Stomach (tissue), 9 donors: ENCODE results near the gene ZNF397. TPM values are rescaled to one million over a fixed set of nuclear protein-coding genes. Genes with fewer than 3 reads are reported as not detected.
A peak's percentile ranks its signal among the peaks of the same experiment; 100 is the strongest.

Source experiments
- DNase-seq, 2 donors: peaks; one replicate each; pipeline versions ENCODE4 v3.0.0 to v3.0.0-alpha.2; 2013 to 2019
- H3K27ac ChIP-seq, 5 donors: fragments of 200-600 bp in 4 of 5; sonication (generic) in 4 of 5; one replicate each; pipeline ENCODE4 v1.5.1; 2013 to 2019; ENCODE audit warnings: mild to moderate bottlenecking in 1 of 5, moderate library complexity in 1 of 5
- H3K27me3 ChIP-seq, 3 donors: fragments of 200-600 bp; sonication (generic); one replicate each; pipeline ENCODE4 v1.5.1; 2017 to 2019; ENCODE audit warnings: mixed run types in 1 of 3
- H3K36me3 ChIP-seq, 4 donors: fragments of 200-600 bp; sonication (generic); 1 replicate in 3 of 4; 2 replicates in 1 of 4; pipeline ENCODE4 v1.5.1; 2016 to 2019
- H3K4me1 ChIP-seq, 4 donors: fragments of 200-600 bp; sonication (generic); one replicate each; pipeline ENCODE4 v1.5.1; 2016 to 2019
- H3K4me3 ChIP-seq, 4 donors: fragments of 200-600 bp; sonication (generic) in 3 of 4; one replicate each; pipeline ENCODE4 v1.5.1; 2016 to 2019; ENCODE audit warnings: mild to moderate bottlenecking in 1 of 4
- H3K9me3 ChIP-seq, 4 donors: fragments of 200-600 bp; sonication (generic); one replicate each; pipeline ENCODE4 v1.5.1; 2016 to 2019
- CTCF ChIP-seq, 7 experiments: fragments of 450-650 bp in 4 of 7; fragments of 200-600 bp in 3 of 7; sonication (generic) in 3 of 7; IDR thresholded peaks; one replicate each; pipeline ENCODE4 v1.5.1; 2016 to 2019; ENCODE audit warnings: antibody characterized with exemption in 7 of 7, control low read depth in 2 of 7, mild to moderate bottlenecking in 1 of 7
- EP300 ChIP-seq: sonication (generic); formaldehyde crosslinking; IDR thresholded peaks from one replicate; pipeline ENCODE4 v1.6.1; 2017; ENCODE audit warnings: antibody characterized with exemption
- POLR2A ChIP-seq, 4 donors: fragments of 450-650 bp; IDR thresholded peaks; one replicate each; pipeline ENCODE4 v1.6.1; 2016; ENCODE audit warnings: antibody characterized with exemption in 4 of 4, control low read depth in 2 of 4, mild to moderate bottlenecking in 1 of 4, moderate library complexity in 1 of 4
- POLR2AphosphoS5 ChIP-seq, 3 donors: sonication (generic); formaldehyde crosslinking; IDR thresholded peaks; one replicate each; pipeline ENCODE4 v1.6.1; 2016; ENCODE audit warnings: antibody characterized with exemption in 3 of 3
- WGBS, 5 donors: extraction: QIAGEN DNeasy Blood & Tissue Kit in 3 of 5; methylation state at CpG; one replicate each; pipeline versions ENCODE4 v1.1.5 to v1.1.7; 2013 to 2018; 5-methylcytosine and 5-hydroxymethylcytosine counted together
- intact Hi-C: fragments of 100-400 bp; cut with DNase I; formaldehyde crosslinking; loops from one replicate; pipeline ENCODE4 v1.15.1; 2023; ENCODE audit warnings: low total_unique reads
- polyA plus RNA-seq, 3 donors: library from polyadenylated mRNA; stranded (reverse); fragments of 200-250 nt; gene quantifications; one replicate each; pipeline ENCODE4 v1.2.3, GENCODE V29; 2013
- total RNA-seq, 5 donors: library from RNA; depleted of rRNA; stranded (reverse); fragments of >200 nt; gene quantifications; one replicate each; pipeline versions ENCODE4 v1.1.0 to v1.2.3, GENCODE V29; 2014 to 2016
- donor health status: healthy with polysubstance abuse.
- donor health status: Bipolar disorder and iron deficiency.
- donor health status: healthy.

The ZNF397 gene
- total and polyA plus RNA-seq, 8 donors: 10.9 to 45.5 (median 21.4) TPM

GRCh38 chr18:35253655-35254287, 12.9 kb downstream of the ZNF397 start:
- Histone ChIP-seq H3K36me3 (peaks cover 7 to 84% (median 71%) of the 10 kb centered on the region in 4 donors), H3K27me3 (no peaks in the 10 kb centered on the region), H3K4me3 (no peak overlapping the region), H3K9me3 (peaks cover 0 to 30% (median 10%) of the 10 kb centered on the region in 4 donors), H3K4me1 (no peaks in the 10 kb centered on the region), H3K27ac (no peak overlapping the region)
- no peak for TF ChIP-seq POLR2A (IDR thresholded peaks at IDR 0.05)
- no peak for TF ChIP-seq CTCF (IDR thresholded peaks at IDR 0.05)
- no peak for TF ChIP-seq POLR2AphosphoS5 (IDR thresholded peaks at IDR 0.05)
- TF ChIP-seq EP300: no peak
- no peak for DNase-seq
- intact Hi-C loops: no loop called here
- 94 to 98% (median 96%) methylated on average over 4 of the region's 4 CpGs for WGBS, 5 donors

- H3K36me3 ChIP-seq: peaks cover 3 to 84% (median 63%) of the 10 kb centered on the region in 4 donors
- no peak overlapping the region for H3K4me3 ChIP-seq
- intact Hi-C loops: no loop called here
- WGBS, 5 donors: 87 to 99% (median 98%) methylated on average over 3 of the region's 3 CpGs
- no peak overlapping the region for H3K27ac ChIP-seq
- no peak for TF ChIP-seq POLR2AphosphoS5 (IDR thresholded peaks at IDR 0.05)
- no peak for TF ChIP-seq EP300
- TF ChIP-seq CTCF (IDR thresholded peaks at IDR 0.05): no peak
- no peak for TF ChIP-seq POLR2A (IDR thresholded peaks at IDR 0.05)
- no peaks in the 10 kb centered on the region for H3K27me3 ChIP-seq
- H3K9me3 ChIP-seq: peaks cover 0 to 29% (median 10%) of the 10 kb centered on the region in 4 donors
- no peaks in the 10 kb centered on the region for H3K4me1 ChIP-seq
- DNase-seq: no peak
Observed at GRCh38 chr18:35256947-35257346, 16.1 kb downstream of the ZNF397 start.

- intact Hi-C loops: no loop called here
- Histone ChIP-seq H3K9me3 (no peaks in the 10 kb centered on the region), H3K4me1 (peaks cover 0 to 12% (median 8%) of the 10 kb centered on the region in 4 donors), H3K27ac (no peak overlapping the region), H3K36me3 (peaks cover 3 to 44% (median 36%) of the 10 kb centered on the region in 4 donors), H3K27me3 (no peaks in the 10 kb centered on the region), H3K4me3 (no peak overlapping the region)
- TF ChIP-seq POLR2A (IDR thresholded peaks at IDR 0.05) (no peak), POLR2AphosphoS5 (IDR thresholded peaks at IDR 0.05) (no peak), CTCF (IDR thresholded peaks at IDR 0.05) (no peak), EP300 (no peak)
- 91 to 100% (median 92%) methylated on average over 2 of the region's 2 CpGs for WGBS, 5 donors
- no peak for DNase-seq
Observed at GRCh38 chr18:35264409-35264808, 23.6 kb downstream of the ZNF397 start.

- peak; percentile 80 to 96 for DNase-seq
- WGBS, 5 donors: 0 to 3% (median 1%) methylated on average over 35 to 48 of the region's 48 CpGs
- intact Hi-C loops: no loop called here
Observed at GRCh38 chr18:35267161-35267651, 26.4 kb downstream of the ZNF397 start.

More at GRCh38 chr18:35267161-35267651, 26.4 kb downstream of the ZNF397 start:
- TF ChIP-seq POLR2AphosphoS5 (IDR thresholded peaks at IDR 0.05): peak; percentile 28 to 77 (median 35)
- TF ChIP-seq CTCF (IDR thresholded peaks at IDR 0.05): peak in 2 of 7 experiments; percentile 6 to 16
- TF ChIP-seq EP300: no peak
- Histone ChIP-seq H3K4me3 (peak overlapping the region; percentile 57 to 73 (median 65)), H3K9me3 (peaks cover 0 to 7% (median 0%) of the 10 kb centered on the region in 4 donors), H3K4me1 (peaks cover 0 to 12% (median 8%) of the 10 kb centered on the region in 4 donors), H3K27me3 (no peaks in the 10 kb centered on the region), H3K27ac (peak overlapping the region; percentile 80 to 91 (median 82)), H3K36me3 (peaks cover 3 to 27% (median 21%) of the 10 kb centered on the region in 4 donors)
